ENCODE data around the gene COLQ.
A peak's percentile ranks its signal among the peaks of the same experiment; 100 is the strongest.

Gene COLQ

DNA sequence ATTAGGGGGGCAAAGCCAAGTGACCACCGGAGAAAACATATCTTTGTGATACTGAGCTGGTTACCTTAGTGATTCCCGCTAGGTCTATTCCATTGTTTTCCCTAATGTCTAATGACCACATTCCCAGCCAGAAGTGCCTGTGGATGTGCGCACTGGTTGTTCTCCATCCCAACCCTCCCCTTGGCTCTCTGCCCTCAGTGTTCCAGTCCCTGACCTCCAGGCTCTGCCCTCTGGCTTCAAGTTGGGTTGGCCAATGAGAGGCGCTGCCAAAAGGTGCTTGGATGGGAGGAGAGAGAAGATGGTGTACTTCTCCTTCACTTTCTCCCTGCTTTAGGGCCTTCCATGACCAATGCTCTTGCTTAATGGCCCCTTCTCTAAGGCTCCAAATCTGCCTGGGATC is 2.4 kb downstream of the COLQ start:
- DNase-seq, result no peak

DNA sequence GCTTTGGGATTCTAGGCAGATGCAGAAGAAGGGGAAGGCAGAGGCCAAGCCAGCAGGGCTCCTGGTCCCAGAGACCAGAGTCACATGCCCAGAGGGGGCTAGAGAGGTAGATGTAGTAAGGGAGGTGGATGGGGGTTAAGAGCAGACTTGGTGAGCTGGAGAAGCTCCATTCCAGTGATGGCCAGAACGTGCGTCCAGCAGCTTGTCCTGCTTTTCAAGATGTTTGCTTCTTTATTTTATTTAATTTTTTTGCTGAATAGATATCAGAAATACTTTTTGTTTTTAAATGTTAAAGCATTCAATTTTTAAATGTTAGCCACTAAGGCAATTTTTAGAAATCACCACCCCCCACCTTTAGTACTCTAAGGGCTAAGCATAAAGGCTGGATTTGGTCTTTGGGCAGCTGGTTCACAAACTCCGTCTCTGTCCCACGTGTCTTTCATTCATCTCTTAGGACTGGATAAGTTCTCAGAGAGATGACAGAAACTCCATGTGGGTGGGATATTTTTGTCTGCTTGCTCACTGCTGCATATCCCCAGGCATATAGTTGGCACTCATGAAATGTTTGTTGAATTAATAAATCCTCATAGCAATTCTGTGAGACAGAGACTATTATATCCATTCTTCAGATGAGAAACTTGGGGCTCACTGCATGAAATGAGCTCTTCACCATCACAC is 6.7 kb downstream of the COLQ start:
- DNase-seq, result no peak

- DNase-seq, result no peak
These were observed 7.5 kb downstream of the COLQ start for GRCh38 chr3:15513810-15514662.

- no peak for DNase-seq
These were observed 8.4 kb downstream of the COLQ start for GRCh38 chr3:15513116-15513515.

GRCh38 chr3:15512166-15512565 is 9.3 kb downstream of the COLQ start:
- DNase-seq, result no peak

DNA sequence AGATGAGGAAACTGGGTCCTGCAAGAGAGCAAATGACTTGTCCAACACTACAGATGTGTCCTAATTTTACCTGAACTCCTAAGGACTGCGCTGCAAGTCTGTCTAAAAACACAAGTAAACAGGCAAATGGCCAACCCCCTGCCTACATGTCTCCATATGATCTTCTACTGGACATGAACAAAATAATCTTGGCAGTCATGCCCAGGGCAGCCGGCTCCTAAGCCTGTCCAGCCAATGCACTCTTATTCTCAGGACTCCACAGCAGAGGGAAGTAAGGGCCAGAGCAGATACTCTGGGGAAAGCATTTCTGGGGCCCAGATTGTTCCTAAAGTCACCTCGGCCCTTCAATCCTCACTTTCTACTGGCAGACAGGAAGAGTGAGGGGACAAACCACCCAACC is 10.3 kb downstream of the COLQ start:
- DNase-seq, result no peak

DNA sequence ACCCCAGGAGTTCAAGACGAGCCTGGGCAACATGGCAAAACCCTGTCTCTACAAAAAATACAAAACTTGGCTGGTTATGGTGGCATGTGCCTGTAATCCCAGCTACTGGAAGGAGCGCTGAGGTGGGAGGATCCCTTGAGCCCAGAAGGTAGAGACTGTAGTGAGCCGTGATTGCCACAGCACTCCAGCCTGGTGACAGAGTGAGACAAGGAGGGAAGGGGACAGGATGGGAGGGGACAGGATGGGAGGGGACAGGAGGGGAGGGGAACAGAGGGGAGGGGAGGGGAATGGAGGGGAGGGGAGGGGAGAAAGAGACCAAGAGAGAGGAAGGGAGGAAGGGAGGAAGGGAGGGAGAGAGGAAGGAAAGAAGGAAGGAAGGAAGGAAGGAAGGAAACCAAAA is 11.0 kb downstream of the COLQ start:
- DNase-seq, result no peak

DNA sequence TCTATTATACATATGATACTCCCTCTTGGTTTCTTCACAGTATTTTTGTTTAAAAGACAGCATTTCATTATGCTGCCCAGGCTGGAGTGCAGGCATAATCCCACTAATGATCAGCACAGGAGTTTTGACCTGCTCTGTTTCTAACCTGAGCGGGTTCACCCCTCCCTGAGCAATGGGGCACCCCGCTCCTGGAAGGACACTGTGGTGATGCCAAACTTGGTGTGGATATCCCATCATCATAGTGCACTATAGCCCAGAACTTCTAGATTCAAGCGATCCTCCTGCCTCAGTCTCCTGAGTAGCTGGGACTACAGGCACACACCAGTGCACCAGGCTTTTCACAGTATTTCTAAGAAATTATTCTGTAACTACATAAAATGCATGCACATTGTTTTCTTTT is 14.9 kb downstream of the COLQ start:
- DNase-seq, result no peak

GRCh38 chr3:15505479-15506165 is 15.9 kb downstream of the COLQ start:
- DNase-seq, result no peak

- no peak for DNase-seq
These were observed 18.9 kb downstream of the COLQ start for GRCh38 chr3:15502616-15503015.

GRCh38 chr3:15501126-15501525 is 20.4 kb downstream of the COLQ start:
- no peak for DNase-seq

DNA sequence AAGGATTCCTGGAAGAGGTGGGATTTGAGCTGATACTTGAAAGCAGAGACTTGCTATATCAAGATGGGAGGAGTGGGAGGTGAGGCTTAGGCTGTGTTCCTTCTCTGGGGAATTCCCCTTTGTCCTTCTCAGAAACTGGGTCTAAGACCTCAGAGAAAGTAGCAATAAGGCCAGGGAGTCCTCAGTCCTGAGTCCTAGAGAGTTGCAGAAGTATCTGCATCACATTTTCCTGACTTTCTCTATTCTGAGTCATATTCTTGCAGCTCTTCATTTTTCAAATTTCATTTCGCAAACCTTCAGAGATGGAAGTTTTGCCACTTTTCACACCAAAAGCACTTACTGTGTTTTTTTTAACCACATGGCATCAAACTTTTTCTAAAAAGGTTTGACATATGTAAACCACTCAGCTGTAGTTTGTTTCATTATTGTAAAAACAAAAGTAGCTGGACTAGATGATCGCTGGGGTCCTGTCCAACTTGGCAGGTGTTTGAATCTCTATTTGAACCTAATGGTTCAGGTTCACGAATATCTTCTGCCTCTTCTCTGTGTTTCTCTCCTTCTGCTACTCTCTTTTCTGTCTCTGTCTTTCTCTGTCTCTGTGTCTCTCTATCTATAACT is 21.3 kb downstream of the COLQ start:
- no peak for DNase-seq

DNA sequence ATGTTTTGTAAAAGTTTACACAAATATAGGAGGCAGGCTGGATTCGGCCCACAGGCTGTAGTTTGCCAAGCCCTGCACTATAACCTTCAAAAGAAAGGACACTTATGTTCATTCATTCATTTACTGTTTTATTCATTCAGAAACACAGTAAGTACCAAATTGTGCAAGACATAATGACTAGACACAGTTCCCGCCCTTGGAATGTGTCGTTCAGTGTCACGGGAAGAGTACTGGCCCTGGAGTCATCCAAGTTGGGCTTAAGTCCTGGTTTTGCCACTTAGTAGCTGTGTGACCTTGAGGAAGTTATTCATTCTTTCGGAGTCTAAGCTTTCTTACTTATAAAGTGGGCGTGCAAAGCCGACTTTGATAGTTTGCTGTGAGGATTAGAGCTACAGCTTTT is 22.0 kb downstream of the COLQ start:
- no peak for DNase-seq

DNA sequence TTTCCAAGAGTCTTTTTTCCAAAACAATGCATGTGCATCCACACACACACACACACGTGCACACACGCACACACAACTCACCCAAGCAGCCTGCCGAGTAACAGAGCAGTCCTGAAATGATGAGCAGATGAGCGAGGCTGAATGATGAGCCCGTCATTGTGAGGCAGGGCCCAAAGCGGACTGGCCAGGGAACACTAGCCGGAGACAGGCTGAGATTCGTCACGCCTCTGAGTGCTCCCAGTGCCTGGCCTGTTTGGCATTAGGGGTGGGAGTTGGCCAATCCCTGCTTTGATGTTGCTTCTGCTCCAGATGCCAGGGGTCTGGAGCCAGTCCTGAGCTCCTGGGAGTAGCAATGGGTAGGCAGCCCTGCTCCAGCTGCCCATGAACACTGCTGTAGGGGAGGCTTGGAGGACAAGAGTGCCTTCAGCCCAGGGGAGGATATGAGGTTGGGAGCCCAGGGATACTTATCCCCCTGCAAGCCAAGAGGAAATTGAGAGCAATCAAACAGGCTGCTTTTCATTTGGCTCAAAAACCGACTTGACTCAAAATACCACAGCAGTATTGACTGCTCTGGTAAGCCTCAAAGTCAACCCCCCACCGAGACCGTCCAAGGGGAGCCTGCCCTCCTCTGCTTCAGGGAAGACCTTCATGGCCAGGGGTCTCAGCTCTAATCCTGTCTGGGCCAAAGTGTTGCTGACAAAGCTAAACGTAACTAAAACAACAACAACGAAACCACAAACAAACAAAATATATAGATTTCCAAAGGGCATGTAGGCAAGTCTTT is 22.9 kb downstream of the COLQ start:
- DNase-seq, result peak; percentile 53

DNA sequence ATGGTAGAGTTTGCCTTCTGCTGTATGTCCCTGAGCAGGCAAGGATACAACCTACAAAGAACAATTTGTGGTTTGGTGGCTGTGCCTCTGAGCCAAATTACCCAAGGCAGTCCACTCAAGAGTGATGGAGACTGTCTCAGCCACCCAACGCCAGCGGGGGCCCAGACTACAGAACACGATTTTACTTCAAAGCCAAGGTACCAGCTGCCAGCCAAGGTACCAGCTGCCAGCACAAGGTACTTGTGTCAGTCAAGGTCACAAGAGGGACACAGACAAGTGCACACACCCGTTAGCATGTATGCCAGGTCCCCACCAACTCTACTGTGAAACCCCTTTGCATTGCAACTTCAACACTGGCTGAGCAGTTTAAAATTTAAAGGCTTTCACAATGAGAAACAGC is 23.5 kb downstream of the COLQ start:
- no peak for DNase-seq

- DNase-seq, result no peak
These were observed 25.2 kb downstream of the COLQ start for GRCh38 chr3:15496341-15496664.

DNA sequence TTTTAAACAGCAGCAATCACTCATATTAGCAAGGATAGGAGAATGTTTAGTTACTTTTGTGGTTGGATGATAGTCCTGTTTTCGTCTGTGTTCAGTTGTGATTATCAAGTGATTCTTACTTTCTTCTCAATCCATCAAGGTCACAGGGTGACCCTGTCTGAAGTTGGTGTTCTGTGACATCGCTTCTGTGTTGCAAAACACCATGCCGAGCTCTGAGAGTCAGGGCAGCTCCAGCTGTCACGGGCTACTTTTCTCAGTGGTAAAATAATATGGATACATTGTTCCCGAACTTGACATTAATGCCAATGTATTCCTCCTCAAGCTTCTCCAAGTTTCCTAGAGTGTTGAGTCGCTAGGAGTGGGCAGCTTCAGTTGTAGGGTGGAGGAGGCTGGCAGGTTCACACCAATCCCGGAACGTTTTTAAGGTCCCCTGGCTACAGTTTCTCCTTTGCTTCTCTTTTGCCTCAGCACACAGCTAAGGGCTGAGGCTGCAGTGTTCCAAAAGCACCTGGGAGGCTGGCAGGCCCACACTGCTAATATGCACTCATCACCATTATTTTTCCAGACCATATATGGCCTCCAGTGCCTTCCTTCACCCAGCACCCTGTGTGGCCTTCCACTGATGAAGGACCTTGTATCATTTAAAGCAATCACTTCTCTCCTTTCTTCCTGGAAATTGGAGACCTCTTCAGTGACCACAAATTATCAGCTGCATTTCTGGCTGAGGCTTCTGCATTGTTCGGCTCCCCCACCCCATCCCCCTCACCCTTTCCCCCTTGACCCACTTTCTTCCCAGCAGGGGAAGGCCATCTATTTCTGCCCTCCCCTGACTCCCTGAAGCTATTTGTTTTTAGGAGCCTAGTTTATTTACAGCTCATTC is 25.8 kb downstream of the COLQ start:
- peak; percentile 63 for DNase-seq

GRCh38 chr3:15493436-15493835 is 28.1 kb downstream of the COLQ start:
- DNase-seq, result no peak

DNA sequence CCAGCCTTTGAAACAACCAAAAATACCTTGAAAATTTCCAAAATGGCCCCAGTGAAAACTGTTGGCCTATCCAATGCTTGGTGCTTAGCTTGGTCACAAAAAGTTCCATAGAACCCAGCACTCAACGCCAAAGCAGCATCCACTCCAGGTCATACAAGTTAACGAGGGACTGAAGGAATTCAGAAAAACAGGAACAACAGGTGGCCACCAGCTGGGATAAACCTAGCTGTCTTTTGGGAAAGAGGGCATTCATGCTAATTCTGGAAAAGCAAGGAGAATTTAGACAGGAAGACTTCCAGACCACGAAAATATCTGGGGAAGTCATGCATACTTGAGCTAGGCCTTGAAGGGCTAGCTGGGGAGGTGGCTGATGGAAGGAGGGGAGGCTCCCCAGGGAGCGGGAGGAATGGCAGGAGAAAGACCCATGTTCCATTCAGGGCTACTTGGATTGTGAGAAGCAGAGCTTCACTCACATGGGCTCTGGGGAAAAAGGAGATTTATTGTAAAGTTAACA is 28.6 kb downstream of the COLQ start:
- no peak for DNase-seq

DNA sequence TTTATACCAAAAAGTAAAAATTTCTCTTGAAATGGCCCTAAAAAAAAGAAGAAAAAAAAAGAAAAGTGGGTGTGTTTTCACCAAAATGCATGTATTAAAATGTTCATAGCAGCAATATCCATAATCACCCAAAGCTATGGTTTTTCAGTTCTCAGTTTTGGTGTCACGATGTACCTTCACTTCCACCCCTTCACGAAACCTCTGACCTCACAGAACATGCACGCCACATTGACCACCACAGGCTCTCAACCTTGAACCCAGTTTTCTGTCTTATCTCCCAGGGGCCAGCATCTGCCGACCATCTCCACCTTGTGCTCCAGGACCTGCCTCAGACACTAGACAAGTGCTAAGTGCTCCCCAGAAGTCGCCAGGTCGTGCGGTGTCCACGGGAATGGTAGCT is 30.4 kb downstream of the COLQ start:
- DNase-seq, result no peak

- no peak for DNase-seq
These were observed 31.3 kb downstream of the COLQ start for GRCh38 chr3:15490158-15490557.

DNA sequence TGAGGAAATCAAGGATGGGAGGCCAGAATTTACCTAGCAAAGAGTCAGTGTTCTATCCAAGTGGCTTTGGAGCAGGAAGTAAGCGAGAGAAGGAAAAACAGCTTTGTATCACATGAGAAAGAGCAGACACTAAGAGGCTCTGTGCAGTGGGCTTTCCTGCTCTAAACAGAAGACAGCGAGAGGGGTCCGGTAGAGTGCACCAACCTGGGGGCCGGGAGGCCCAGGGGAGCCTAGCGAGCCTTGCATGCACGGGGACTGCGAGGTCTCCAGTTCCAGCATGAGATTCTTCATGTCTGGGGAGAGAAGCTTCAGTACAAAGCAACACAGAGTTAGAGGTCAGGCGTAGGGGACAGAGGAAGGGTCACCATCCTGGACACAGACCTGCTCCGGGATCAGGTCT is 33.5 kb downstream of the COLQ start:
- DNase-seq, result no peak

All from retina (tissue), 1 donor.